Measurements from ENCODE around the gene VPS4A.

Gene VPS4A

DNA sequence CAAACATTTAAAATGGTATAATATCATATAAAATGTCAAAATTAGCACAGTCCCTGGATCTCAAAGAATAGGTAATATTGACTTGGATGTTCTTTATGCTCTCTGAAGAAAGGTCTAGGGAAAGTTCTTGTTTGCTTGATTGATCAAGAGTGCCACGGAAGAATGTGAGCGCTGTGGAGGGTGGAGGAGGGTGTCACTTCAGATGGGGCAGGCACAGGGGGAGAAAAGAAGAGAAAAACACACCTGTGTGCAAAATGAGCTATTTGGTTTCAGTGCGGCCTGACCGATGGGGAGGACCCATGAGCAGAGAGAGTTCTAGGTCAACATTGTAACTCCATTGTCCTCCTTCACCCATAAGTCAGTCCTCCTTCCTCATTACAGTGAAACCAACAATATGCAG is 8.8 kb upstream of the VPS4A start:
- in situ Hi-C loops (cut with HindIII; ENCODE audit: low sequenced_read_pairs): loop anchor here (5.0 to 10.0 kb wide), 3 partner anchors 75 to 168 kb away; partner anchors contain the start of genes CHTF8 and UTP4

DNA sequence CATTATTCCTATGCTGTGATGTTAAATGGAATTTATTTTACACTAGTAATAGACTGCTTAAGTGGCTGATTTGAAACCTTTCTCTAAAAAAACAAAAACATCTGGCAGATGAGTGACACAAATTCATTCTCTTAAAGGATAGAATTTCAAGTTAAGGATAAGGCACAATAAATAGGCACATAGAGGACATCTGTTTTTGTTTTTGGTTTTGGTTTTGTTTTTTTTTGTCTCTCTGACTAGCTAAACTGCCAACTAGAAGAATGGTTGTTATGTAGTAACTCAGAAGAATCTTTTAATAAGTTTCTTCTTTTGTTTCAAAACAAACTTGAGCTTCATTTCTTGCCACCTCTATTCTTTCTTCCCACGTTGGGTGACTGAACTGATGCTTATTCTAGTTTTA is 5.1 kb upstream of the VPS4A start:
- in situ Hi-C loops (cut with HindIII; ENCODE audit: low sequenced_read_pairs): loop anchor here (10.0 kb wide), 1 partner anchor 171 kb away; the partner anchor contains the start of genes CHTF8 and UTP4

DNA sequence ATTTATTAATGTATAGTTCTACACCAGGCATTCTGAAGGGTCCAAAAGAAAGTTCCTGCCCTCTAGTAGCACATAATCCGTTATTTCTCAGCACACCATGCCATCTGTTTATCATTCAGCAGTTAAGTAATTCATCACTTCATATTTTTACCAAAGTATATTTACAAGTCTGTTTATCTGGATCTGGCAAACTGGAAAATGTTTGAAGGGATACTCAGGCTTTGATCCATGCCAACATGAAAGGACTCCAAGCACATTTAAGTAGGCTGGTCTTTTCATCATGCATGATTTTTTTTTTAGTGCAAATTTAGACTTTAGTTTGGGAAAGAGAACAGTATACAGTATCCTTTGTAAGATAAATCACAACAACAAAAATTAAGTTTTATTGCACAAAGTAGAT is 4.1 kb upstream of the VPS4A start:
- in situ Hi-C loops (cut with HindIII; ENCODE audit: low sequenced_read_pairs): loop anchor here (10.0 kb wide), 1 partner anchor 172 kb away; the partner anchor contains the start of genes CHTF8 and UTP4

DNA sequence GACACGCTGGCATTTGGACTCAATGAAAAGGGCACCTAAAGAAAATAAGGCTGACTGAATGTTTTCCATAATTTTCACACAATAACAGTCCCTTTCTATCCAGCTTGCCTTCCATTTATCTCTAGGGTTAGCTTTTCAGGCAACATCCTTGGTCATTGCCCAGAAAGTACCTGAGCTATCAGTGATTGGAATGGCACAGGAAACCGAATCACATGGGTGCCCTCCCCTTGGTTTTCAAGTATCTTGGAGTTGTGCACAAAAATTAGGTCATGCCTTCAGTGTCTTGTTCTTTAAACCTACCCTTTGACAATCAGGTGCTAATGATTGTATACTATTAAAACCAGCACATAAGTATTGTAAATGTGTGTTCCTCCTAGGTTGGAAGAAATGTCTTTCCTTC is 3.3 kb upstream of the VPS4A start:
- in situ Hi-C loops (cut with HindIII; ENCODE audit: low sequenced_read_pairs): loop anchor here (10.0 kb wide), 1 partner anchor 173 kb away; the partner anchor contains the start of genes CHTF8 and UTP4

DNA sequence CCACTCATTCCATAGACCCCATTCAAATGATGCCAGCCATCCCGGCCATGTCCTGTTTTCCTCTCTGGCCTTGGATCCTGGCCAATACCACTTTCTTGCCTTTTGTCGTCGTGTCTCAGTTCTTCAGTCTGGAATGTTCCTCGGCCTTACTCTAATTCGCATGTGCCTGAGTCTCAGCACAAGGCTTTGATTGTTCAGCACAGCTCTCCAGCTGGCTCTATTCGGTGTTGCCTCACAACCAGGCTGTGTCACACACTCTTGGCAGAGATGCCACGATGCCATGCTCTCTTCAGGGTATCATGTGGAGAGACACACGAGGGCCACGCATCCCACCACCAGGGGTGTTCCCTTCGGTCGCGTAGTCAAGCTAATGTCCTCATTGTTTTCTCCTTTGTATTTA is 1.8 kb upstream of the VPS4A start:
- in situ Hi-C loops (cut with HindIII; ENCODE audit: low sequenced_read_pairs): loop anchor here (10.0 kb wide), 1 partner anchor 175 kb away; the partner anchor contains the start of genes CHTF8 and UTP4

DNA sequence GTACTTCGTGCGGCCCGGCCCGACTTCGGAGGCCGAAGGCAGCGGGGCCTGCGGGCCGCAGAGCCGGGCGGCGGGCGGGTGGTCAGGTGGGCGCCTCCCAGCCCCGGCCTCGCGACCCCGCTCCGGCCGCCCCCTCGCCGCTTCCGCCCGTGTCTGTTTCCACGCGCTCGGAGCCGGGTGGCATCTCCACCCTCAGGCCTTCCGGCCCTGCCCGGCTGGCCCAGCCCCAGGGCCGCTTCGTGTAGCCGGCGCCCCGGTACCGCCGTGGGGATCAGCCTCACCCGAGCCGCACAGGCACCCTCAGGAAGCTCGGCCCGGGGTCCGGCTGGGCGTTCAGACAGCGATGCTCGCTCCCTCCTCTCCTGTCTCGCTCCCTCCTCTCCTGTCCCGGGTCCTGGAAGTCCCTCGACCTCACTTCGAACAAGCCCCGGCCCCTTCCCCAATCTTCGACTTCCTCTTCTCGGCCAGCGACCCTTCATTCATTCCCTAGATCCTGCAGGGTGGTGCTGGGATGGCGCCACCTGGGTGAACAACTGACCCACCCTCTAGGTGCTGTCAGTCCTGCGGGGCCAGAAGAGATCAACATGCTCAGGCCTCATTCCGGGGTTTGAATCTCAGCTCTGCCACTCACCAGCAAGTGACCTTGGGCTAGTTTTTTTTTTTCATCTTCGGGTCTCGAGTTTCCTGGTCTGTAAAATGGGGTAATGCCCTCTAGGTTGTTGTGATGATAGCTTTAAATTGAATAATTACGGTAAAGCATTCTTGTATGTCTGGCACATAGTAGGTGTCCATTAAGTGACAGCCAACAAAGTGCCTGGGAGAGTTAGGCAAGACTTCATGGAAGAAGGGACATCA is 610 bp downstream of the VPS4A start:
- in situ Hi-C loops (cut with HindIII; ENCODE audit: low sequenced_read_pairs): no loop called here

DNA sequence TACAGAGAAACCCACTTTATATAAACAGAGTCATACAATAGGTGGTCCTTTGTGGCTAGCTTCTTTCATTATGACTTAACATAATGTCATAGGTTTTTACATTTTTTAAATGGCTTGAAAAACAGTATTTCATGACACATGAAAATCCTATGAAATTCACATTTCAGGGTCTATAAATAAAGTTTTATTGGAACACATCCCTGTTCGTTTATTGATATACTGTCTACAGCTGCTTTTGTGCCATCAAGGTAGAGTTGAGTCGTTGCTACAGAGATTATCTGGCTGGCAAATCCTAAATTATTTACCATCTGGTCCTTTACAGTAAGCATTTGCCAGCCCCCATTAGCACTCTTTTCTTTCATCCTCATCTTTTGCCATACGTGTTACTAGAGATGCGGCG is 2.3 kb downstream of the VPS4A start:
- in situ Hi-C loops (cut with HindIII; ENCODE audit: low sequenced_read_pairs): no loop called here

DNA sequence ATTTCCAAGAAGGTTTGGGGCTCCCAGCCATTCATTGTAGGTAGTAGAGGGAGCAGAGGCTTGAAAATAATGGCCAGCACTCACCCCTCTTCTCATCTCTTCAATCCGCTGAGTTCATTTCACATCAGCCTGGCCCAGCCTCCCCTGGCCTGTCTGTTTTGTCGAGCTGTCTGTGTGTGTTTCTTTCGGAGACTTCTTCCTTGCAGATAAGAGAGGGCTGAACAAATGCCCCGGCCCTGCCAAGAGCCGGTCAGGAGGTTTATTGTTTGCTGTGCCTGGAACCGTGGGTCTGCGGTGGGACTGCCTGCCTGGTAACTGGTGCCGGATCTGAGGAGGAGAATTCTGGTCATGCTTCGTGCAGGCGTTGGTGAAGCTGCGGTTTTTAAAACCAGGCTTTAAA is 3.4 kb downstream of the VPS4A start:
- in situ Hi-C loops (cut with HindIII; ENCODE audit: low sequenced_read_pairs): no loop called here

DNA sequence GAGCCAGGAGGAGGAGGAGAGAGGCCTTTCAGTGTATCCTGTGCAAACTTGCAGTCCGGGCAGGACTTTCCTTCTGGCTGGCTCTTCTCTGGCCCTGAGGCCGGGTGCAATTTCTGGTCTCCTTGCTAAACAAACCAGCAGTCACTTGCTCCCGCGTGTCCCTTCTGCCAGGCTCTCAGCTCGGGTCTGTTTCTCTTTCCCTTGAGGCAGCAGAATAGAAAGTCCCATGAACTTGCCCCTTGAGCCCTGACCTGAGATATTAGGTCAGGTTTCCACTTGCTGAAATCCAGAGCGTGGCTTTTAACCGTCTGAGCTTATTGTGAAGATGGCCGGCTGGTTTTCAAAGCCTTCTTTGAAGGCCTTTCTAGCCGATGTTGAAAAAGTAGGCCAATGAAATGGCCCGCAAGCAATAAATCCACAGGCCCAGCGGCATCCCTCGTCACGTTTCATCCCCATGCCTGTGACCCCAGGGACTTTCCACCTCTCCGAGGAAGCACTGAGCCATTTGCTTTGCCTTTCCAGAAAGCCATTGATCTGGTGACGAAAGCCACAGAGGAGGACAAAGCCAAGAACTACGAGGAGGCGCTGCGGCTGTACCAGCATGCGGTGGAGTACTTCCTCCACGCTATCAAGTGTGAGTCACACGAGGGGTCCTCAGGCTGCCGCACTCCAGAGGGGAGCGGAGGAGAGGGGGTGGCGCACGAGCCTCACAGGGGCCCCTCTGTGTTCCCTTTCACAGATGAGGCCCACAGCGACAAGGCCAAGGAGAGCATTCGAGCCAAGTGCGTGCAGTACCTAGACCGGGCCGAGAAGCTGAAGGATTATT is 4.5 kb downstream of the VPS4A start:
- in situ Hi-C loops (cut with HindIII; ENCODE audit: low sequenced_read_pairs): no loop called here

DNA sequence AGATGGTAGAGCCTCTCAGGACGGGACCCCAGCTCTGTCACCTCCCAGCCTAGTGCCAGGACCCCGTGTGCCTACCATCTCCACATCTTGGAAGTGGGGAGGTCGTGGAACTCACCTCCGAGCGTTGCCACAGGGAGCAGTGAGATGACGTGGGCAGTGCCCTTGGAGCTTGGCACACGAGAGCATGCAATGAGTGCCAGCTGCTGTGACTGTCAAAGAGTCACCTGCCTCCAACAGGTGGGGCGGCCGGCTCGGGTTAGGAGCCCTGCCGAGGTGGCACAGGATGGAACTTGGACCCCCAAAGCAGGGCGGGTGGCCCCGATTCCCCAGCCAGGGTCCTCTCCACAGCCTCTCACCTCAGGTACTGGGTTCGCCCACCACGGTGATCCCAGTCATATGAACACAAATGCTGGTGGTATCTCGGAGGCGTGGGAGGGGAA is 5.5 kb downstream of the VPS4A start:
- in situ Hi-C loops (cut with HindIII; ENCODE audit: low sequenced_read_pairs): no loop called here

DNA sequence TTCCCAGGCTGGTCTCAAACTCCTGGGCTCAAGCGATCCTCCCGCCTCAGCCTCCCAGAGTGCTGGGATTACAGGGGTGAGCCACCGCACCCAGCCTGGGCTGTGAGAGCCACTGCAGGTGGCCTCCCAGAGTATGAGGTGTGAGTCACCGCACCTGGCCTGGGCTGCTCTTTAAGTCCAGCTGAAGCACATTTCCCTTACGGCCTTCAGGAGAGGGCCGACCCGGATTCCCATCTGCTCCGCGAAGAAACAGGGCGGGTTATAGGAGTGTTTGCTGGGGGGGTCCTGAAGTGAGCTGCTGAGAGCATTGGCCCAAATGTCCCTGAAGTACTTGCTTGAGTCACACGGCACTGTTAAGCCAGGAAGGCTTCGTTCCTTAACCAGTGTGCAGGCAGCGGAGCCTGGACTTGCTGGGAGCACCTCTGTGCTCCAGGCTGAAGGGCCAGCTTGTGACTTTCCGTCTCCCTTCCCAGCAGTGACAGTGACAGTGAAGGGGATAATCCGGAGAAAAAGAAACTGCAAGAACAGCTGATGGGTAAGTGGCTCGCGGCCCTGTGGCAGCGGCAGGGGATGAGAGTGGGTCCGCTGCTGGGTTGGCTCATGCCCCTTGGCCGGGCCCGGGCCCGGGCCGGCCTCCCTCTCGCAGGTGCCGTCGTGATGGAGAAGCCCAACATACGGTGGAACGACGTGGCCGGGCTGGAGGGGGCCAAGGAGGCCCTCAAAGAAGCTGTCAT is 7.2 kb downstream of the VPS4A start:
- in situ Hi-C loops (cut with HindIII; ENCODE audit: low sequenced_read_pairs): no loop called here

DNA sequence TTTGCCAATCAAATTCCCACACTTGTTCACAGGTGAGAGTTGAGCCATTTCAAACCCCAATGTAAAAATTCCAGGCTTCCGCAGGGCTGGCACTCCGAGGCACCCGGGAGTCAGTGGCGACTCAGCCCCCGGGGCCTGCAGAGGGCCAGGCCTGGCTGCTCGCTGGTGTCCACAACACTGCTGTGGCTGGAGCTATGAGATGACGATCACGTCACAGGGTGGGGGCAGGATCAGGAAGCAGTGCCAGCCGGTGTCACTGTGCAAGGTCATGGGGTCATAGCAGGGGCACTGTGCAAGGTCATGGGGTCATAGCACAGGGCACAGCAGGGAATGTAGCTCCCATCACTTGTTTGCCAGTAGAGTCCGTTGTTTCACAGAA is 7.8 kb downstream of the VPS4A start:
- in situ Hi-C loops (cut with HindIII; ENCODE audit: low sequenced_read_pairs): no loop called here

DNA sequence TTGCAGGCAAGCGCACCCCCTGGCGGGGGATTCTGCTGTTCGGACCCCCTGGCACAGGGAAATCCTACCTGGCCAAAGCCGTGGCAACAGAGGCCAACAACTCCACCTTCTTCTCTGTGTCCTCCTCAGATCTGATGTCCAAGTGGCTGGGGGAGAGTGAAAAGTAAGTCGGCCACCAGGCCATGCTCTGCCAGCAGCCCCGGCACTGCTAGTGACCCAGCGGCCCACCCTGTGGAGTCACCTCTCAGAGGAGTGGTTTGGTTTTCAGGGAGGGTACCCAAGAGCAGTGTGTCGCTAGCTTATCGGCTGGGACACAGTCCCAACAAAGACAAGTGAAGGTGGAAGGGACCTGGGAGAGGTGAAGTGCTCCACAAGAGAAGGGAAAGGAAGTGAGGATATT is 8.2 kb downstream of the VPS4A start:
- in situ Hi-C loops (cut with HindIII; ENCODE audit: low sequenced_read_pairs): no loop called here

DNA sequence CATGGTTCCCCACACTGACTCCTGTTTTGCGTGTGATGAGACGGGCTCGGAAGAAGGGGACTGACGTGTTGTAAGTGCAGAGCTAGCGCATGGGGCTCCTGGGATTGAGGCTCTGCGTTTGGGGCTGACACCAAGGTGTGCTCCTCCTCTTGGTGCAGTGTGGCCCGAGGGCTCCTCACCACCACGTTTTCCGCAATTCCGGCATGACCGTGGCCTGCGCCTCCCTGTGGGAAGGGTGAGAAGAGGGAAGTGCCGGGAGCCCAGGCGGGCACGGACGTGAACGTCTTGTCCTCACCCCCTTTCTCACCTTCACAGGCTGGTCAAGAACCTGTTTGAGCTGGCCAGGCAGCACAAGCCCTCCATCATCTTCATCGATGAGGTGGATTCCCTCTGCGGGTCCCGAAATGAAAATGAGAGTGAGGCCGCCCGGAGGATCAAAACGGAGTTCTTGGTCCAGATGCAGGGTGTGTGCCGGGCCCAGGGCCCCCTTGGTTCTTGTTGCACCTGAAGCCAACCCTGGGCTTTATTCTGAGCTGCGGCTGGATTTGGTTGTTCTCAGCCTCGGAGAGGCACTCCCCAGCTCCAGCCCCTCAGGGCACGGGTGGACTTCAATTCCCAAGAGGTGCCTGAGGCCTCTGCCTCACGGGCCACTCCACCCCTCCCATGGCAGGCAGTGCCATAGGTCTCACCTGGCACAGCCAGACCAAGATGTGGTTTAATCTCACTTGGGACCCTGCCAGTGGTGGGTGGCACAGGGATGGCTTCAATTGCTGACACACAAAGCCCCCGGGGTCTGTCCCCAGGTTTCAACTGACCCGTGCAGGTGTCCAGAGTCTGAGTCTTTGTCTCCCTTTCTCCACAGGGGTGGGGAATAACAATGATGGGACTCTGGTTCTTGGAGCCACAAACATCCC is 8.9 kb downstream of the VPS4A start:
- in situ Hi-C loops (cut with HindIII; ENCODE audit: low sequenced_read_pairs): no loop called here

DNA sequence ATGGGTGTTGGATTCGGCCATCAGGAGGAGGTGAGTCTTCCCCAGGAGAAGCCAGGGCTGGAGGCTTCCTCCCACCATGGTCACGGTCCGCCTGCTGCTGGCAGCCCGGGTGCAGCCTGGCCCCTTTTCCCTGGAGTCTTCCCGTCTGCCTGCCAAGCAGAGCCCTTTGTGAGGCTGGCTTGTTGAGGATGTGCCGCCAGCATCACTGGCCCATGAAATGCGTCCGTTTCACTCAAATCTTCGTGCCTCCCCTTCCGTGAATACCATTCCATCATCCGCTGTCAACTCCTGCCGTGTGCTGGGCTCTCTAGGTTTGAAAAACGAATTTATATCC is 9.6 kb downstream of the VPS4A start:
- in situ Hi-C loops (cut with HindIII; ENCODE audit: low sequenced_read_pairs): no loop called here

DNA sequence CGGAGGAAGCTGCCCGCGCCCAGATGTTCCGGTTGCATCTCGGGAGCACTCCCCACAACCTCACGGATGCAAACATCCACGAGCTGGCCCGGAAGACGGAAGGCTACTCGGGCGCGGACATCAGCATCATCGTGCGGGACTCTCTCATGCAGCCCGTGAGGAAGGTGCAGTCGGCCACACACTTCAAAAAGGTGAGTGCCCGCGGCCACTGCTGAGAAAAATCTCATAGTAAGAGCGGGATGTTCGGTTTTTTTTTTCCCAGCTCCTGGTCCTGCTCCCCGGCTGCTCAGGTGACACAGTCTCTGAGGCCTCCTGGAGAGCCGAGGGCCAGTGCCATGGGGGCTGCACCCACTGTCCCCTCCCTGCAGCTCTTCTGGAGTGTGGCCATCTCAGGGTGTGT is 9.9 kb downstream of the VPS4A start:
- in situ Hi-C loops (cut with HindIII; ENCODE audit: low sequenced_read_pairs): no loop called here

DNA sequence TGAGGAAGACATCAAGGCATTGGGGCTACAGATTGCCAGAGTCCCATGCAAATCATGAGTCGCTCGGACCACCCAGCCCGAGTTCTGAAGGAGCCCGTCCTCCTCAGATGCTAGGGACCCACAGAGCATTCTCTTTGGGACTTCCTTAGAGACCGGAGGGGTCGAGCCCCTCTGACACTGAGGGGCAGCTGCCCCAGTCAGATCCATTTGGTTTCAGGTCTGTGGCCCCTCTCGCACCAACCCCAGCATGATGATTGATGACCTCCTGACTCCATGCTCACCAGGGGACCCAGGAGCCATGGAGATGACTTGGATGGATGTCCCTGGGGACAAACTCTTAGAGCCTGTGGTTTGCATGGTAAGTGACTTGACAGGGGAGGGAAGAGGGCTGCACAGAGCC is 11.2 kb downstream of the VPS4A start:
- in situ Hi-C loops (cut with HindIII; ENCODE audit: low sequenced_read_pairs): no loop called here

DNA sequence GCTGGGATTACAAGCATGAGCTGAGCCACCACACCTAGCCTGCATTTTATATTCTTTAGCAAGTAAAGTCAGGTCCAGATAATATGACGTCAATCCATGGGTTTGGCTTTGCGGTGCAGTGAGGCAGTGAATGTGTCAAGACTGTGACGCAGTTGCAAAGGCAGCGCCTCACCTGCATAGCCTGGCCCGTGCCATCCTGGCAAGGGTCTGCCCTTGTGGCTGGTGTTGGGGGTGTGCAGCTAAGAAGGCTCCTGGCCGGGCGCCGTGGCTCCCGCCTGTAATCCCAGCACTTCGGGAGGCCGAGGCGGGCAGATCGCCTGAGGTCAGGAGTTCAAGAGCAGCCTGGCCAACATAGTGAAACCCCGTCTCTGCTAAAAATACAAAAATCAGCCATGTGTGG is 12.3 kb downstream of the VPS4A start:
- in situ Hi-C loops (cut with HindIII; ENCODE audit: low sequenced_read_pairs): no loop called here

DNA sequence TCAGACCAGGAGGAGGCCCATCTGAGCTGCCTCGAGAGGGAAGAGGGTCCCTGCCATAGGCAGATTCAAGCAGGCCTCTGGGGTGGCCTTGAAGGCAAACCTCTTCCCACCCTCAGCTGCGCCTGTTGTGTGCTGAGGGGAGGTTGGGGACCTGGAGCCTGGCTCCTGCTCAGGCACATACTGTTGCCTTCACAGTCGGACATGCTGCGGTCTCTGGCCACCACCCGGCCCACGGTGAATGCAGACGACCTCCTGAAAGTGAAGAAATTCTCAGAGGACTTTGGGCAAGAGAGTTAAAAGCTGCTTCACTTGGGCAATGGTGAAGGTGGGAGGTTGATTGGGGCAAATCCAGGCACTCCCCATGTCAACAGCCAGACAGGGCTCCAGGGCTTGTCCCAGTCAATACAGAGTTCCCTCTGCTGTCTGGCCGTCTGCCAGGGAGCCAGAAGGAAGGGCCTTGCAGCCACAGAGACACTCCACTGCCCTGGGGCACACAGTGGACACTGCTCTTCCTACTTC is 12.9 kb downstream of the VPS4A start:
- in situ Hi-C loops (cut with HindIII; ENCODE audit: low sequenced_read_pairs): no loop called here
